Ishikawa (cell line): ENCODE results near the gene ADNP2.

Experiments
- CEBPB ChIP-seq: IDR thresholded peaks from 2 replicates; pipeline ENCODE4 v1.6.1; 2012
- CREB1 ChIP-seq: IDR thresholded peaks from 2 replicates; pipeline ENCODE4 v1.6.1; 2012; ENCODE audit warnings: low read depth
- EGR1 ChIP-seq: IDR thresholded peaks from 2 replicates; pipeline ENCODE4 v1.6.1; 2012
- EP300 ChIP-seq: IDR thresholded peaks from 2 replicates; pipeline ENCODE4 v1.6.1; 2012; ENCODE audit warnings: borderline replicate concordance
- FOXM1 ChIP-seq: IDR thresholded peaks from 2 replicates; pipeline ENCODE4 v1.6.1; 2012; ENCODE audit warnings: low read depth, borderline replicate concordance
- MAX ChIP-seq: IDR thresholded peaks from 2 replicates; pipeline ENCODE4 v1.6.1; 2012
- NFIC ChIP-seq: IDR thresholded peaks from 2 replicates; pipeline ENCODE4 v1.6.1; 2012
- RAD21 ChIP-seq: IDR thresholded peaks from 2 replicates; pipeline ENCODE4 v1.6.1; 2012; ENCODE audit warnings: low read depth
- REST ChIP-seq: IDR thresholded peaks from 2 replicates; pipeline ENCODE4 v1.6.1; 2012; ENCODE audit warnings: low read depth, mild to moderate bottlenecking
- TAF1 ChIP-seq: IDR thresholded peaks from 2 replicates; pipeline ENCODE4 v1.6.1; 2012; ENCODE audit warnings: low read depth, mild to moderate bottlenecking
- TCF12 ChIP-seq: IDR thresholded peaks from 2 replicates; pipeline ENCODE4 v1.6.1; 2012; ENCODE audit warnings: low read depth
- TEAD4 ChIP-seq: IDR thresholded peaks from 2 replicates; pipeline ENCODE4 v1.6.1; 2012
- USF1 ChIP-seq: IDR thresholded peaks from 2 replicates; pipeline ENCODE4 v1.6.1; 2012
- YY1 ChIP-seq: IDR thresholded peaks from 2 replicates; pipeline ENCODE4 v1.6.1; 2012; ENCODE audit warnings: low read depth
- ZBTB7A ChIP-seq: IDR thresholded peaks from 2 replicates; pipeline ENCODE4 v1.6.1; 2012; ENCODE audit warnings: low read depth

The ADNP2 gene

DNA sequence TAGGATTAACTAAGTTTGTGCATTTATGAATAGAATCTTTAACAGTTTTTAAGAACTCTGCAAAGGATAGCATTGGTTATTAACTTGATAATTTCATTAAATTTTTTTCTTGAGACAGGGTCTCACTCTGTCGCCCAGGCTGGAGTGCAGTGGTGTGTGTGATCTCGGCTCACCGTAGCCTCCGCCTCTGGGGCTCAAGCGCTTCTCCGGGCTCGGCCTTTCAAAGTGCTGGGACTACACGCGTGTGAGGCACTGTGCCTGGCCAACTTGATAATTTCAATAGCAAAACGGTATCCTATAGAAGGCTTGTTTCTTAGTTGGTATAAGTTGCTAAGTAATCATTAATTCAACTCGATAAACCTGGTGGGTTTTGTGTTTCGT is 38.0 kb downstream of the ADNP2 start:
- TF ChIP-seq YY1, result no peak
- TF ChIP-seq TAF1, result no peak
- TF ChIP-seq TEAD4, result no peak
- TF ChIP-seq ZBTB7A, result no peak
- TF ChIP-seq REST, result no peak
- no peak for TF ChIP-seq CEBPB
- no peak for TF ChIP-seq RAD21
- TF ChIP-seq CREB1, result no peak
- TF ChIP-seq FOXM1, result no peak
- TF ChIP-seq USF1, result no peak
- TF ChIP-seq NFIC, result no peak
- no peak for TF ChIP-seq MAX
- no peak for TF ChIP-seq EGR1

- TF ChIP-seq MAX, result peak; percentile 34; the same call in 1 of the 2 replicates
- TF ChIP-seq CEBPB, result no peak
- peak; percentile 27; the same call in 1 of the 2 replicates for TF ChIP-seq EGR1
- TF ChIP-seq RAD21, result no peak
- TF ChIP-seq TEAD4, result no peak
- TF ChIP-seq YY1, result 0 out of 2 replicates have a peak, but pooled peaks have one; percentile 51
- TF ChIP-seq REST, result no peak
Measured at GRCh38 chr18:80147418-80148325, 38.6 kb downstream of the ADNP2 start.

- no peak for TF ChIP-seq REST
- no peak for TF ChIP-seq NFIC
- TF ChIP-seq CREB1, result no peak
- no peak for TF ChIP-seq CEBPB
- no peak for TF ChIP-seq EP300
- TF ChIP-seq ZBTB7A, result no peak
- no peak for TF ChIP-seq MAX
- no peak for TF ChIP-seq EGR1
- TF ChIP-seq TEAD4, result no peak
- TF ChIP-seq RAD21, result no peak
- no peak for TF ChIP-seq YY1
- TF ChIP-seq TCF12, result no peak
- no peak for TF ChIP-seq FOXM1
- TF ChIP-seq USF1, result no peak
- no peak for TF ChIP-seq TAF1
Measured at GRCh38 chr18:80148326-80149199, 39.5 kb downstream of the ADNP2 start.

DNA sequence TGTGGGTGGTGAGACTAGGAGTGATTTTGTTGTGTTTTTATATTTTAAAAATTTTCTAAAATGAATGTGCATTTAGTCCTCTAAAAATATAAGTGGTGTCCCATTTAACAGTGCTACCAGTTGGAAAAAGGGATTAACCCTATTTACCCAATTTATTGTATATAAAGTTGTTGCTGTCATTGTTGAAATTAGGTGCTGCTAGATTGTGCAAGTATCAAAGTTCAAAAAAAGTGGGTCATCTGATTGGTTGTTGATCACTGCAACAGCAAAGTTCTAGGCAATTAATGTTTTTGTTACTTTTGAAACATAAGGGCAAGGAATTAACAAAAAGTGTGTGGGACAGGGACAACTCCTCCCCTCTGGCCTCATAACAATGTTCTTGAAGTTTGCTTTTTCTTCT is 40.6 kb downstream of the ADNP2 start:
- no peak for TF ChIP-seq TCF12
- no peak for TF ChIP-seq YY1
- TF ChIP-seq MAX, result no peak
- TF ChIP-seq ZBTB7A, result no peak
- TF ChIP-seq RAD21, result no peak
- TF ChIP-seq CREB1, result no peak
- no peak for TF ChIP-seq TEAD4
